Kidney (tissue), 14 donors: ENCODE measurements around the gene MXRA7. TPM values are rescaled to one million over a fixed set of nuclear protein-coding genes. Genes with fewer than 3 reads are reported as not detected.

Experiments used
- DNase-seq, 5 donors: peaks; one replicate each; pipeline ENCODE4 v3.0.0-alpha.2; 2013 to 2020
- FAIRE-seq: peaks from 2 replicates; lab custom pipeline; 2012; peaks lifted over from hg19 to GRCh38; lab: Jason Lieb, UNC
- H3K27ac ChIP-seq, 2 donors: one replicate each; pipeline ENCODE4 v1.7.0; 2013; ENCODE audit warnings: low read depth in 2 of 2, low read length in 2 of 2, inconsistent platforms in 1 of 2
- H3K27me3 ChIP-seq: one replicate; pipeline ENCODE4 v1.7.1; 2013; ENCODE audit warnings: low read length, inconsistent platforms; ENCODE audit not compliant: control insufficient read depth, insufficient read depth
- H3K36me3 ChIP-seq, 3 donors: one replicate each; pipeline versions ENCODE4 v1.7.0 to v1.7.1; 2013; ENCODE audit warnings: low read length in 3 of 3, control low read depth in 1 of 3, inconsistent platforms in 1 of 3; ENCODE audit not compliant: insufficient read depth in 3 of 3, control insufficient read depth in 2 of 3
- H3K4me1 ChIP-seq, 3 donors: one replicate each; pipeline versions ENCODE4 v1.7.0 to v1.7.1; 2013; ENCODE audit warnings: low read length in 3 of 3, inconsistent platforms in 1 of 3, low read depth in 1 of 3; ENCODE audit not compliant: control insufficient read depth in 2 of 3, insufficient read depth in 2 of 3
- H3K4me3 ChIP-seq, 3 donors: one replicate each; pipeline versions ENCODE4 v1.7.0 to v1.8.1; 2013; ENCODE audit warnings: low read length in 3 of 3, control low read depth in 1 of 3, inconsistent platforms in 1 of 3
- H3K9ac ChIP-seq, 3 donors: one replicate each; pipeline versions ENCODE4 v1.7.0 to v1.7.1; 2013; ENCODE audit warnings: low read length in 3 of 3, control low read depth in 1 of 3, inconsistent platforms in 1 of 3
- H3K9me3 ChIP-seq, 3 donors: one replicate each; pipeline versions ENCODE4 v1.7.0 to v1.7.1; 2013; ENCODE audit warnings: low read length in 3 of 3, control low read depth in 1 of 3, inconsistent platforms in 1 of 3; ENCODE audit not compliant: control insufficient read depth in 2 of 3, insufficient read depth in 1 of 3
- CTCF ChIP-seq: IDR thresholded peaks from 3 replicates; pipeline ENCODE4 v1.5.1; 2012; ENCODE audit warnings: mild to moderate bottlenecking, moderate library complexity, borderline replicate concordance; ENCODE audit not compliant: insufficient read depth; ENCODE audit errors: extremely low read depth
- intact Hi-C: fragments of 100-400 bp; cut with DNase I; formaldehyde crosslinking; loops from one replicate; pipeline ENCODE4 v1.11.1; 2022
- polyA plus RNA-seq: library from polyadenylated mRNA; stranded (reverse); fragments of 350-450 nt; fragmentation: Illumina TruSeq; extraction: RNeasy Lipid Tissue Mini Kit (QIAGEN cat#74804); gene quantifications from one replicate; pipeline ENCODE4 v1.2.3, GENCODE V29; 2014; ENCODE audit warnings: low read depth, low replicate concordance; ENCODE audit not compliant: insufficient read depth
- total RNA-seq: library from RNA; stranded (reverse); fragmentation: NEBNext Ultra II Directional; extraction: Animal tissue kit (Norgen Biotek cat#: 25700); gene quantifications from one replicate; pipeline ENCODE4 v1.2.1, GENCODE V29; 2021
- donor health status: control.
- donor health status: control.
- donor health status: control.
- donor health status: control.
- donor health status: control.
- donor health status: DM: yes; HTN: yes; CAD: no.
- donor health status: Normal renal cell carcinoma (clear cell type).

MXRA7 gene
- total and polyA plus RNA-seq, 2 donors from 2014 or later: 72.4 to 130 TPM

GRCh38 chr17:76687298-76688164 lies 23.2 kb downstream of the MXRA7 start:
- intact Hi-C loops: no loop called here
- FAIRE-seq (no peak), DNase-seq (no peak)
- Histone ChIP-seq H3K27me3 (no peaks in the 10 kb centered on the region), H3K4me3 (no peak overlapping the region), H3K27ac (no peak overlapping the region), H3K9me3 (no peaks in the 10 kb centered on the region), H3K4me1 (peaks cover 0 to 4% (median 0%) of the 10 kb centered on the region in 3 donors), H3K36me3 (peaks cover 0 to 2% (median 0%) of the 10 kb centered on the region in 3 donors), H3K9ac (no peak overlapping the region)
- no peak for TF ChIP-seq CTCF

- intact Hi-C loops: no loop called here
- Histone ChIP-seq H3K9me3 (no peaks in the 10 kb centered on the region), H3K27ac (no peak overlapping the region), H3K36me3 (peaks cover 0 to 7% (median 0%) of the 10 kb centered on the region in 3 donors), H3K27me3 (no peaks in the 10 kb centered on the region), H3K4me3 (no peak overlapping the region), H3K9ac (no peak overlapping the region), H3K4me1 (peaks cover 0 to 4% (median 0%) of the 10 kb centered on the region in 3 donors)
- DNase-seq (peak; percentile 72 to 95 (median 87)), FAIRE-seq (no peak)
- no peak for TF ChIP-seq CTCF
Observed at GRCh38 chr17:76686538-76687297, 24.0 kb downstream of the MXRA7 start.

GRCh38 chr17:76685846-76686245 lies 24.9 kb downstream of the MXRA7 start:
- FAIRE-seq (no peak), DNase-seq (peak in 1 of 5 donors; percentile 65)
- no peaks in the 10 kb centered on the region for H3K27me3 ChIP-seq
- no peak overlapping the region for H3K9ac ChIP-seq
- H3K36me3 ChIP-seq: peaks cover 0 to 7% (median 0%) of the 10 kb centered on the region in 3 donors
- H3K4me1 ChIP-seq: peaks cover 0 to 6% (median 0%) of the 10 kb centered on the region in 3 donors
- no peak overlapping the region for H3K27ac ChIP-seq
- no peak overlapping the region for H3K4me3 ChIP-seq
- TF ChIP-seq CTCF: no peak
- intact Hi-C loops: no loop called here
- no peaks in the 10 kb centered on the region for H3K9me3 ChIP-seq
